GM12875 (cell line): ENCODE measurements around the gene TEX48.
A peak's percentile ranks its signal among the peaks of the same experiment; 100 is the strongest.

Experiments used
- H3K4me3 ChIP-seq: one replicate; pipeline ENCODE4 v1.5.1; 2011; ENCODE audit warnings: low read depth, low read length, control low read depth
- CTCF ChIP-seq: IDR thresholded peaks from 2 replicates; pipeline ENCODE4 v1.5.1; 2011; ENCODE audit warnings: low read depth, mild to moderate bottlenecking, control low read depth, inconsistent platforms, low read length, moderate library complexity, borderline replicate concordance; ENCODE audit not compliant: insufficient read depth

TEX48 gene

GRCh38 chr9:114655689-114656088 lies 26.3 kb downstream of the TEX48 start:
- no peak for TF ChIP-seq CTCF
- H3K4me3 ChIP-seq: no peak overlapping the region

GRCh38 chr9:114653556-114654159 lies 28.3 kb downstream of the TEX48 start:
- TF ChIP-seq CTCF: peak; percentile 84
- H3K4me3 ChIP-seq: no peak overlapping the region

- no peak for TF ChIP-seq CTCF
- no peak overlapping the region for H3K4me3 ChIP-seq
Observed at GRCh38 chr9:114652776-114653555, 29.0 kb downstream of the TEX48 start.

GRCh38 chr9:114643896-114644295 lies 38.1 kb downstream of the TEX48 start:
- TF ChIP-seq CTCF: no peak
- H3K4me3 ChIP-seq: no peak overlapping the region

- H3K4me3 ChIP-seq: no peak overlapping the region
- TF ChIP-seq CTCF: no peak
Observed at GRCh38 chr9:114643001-114643400, 39.0 kb downstream of the TEX48 start.

- H3K4me3 ChIP-seq: no peak overlapping the region
- no peak for TF ChIP-seq CTCF
Observed at GRCh38 chr9:114641967-114642366, 40.0 kb downstream of the TEX48 start.

- H3K4me3 ChIP-seq: no peak overlapping the region
- TF ChIP-seq CTCF: no peak
Observed at GRCh38 chr9:114638404-114638803, 43.6 kb downstream of the TEX48 start.
